ENCODE data around the gene SNRPE. TPM values are rescaled to one million over a fixed set of nuclear protein-coding genes. Genes with fewer than 3 reads are reported as not detected.

SNRPE gene
- polyA plus RNA-seq, 6 donors from 2014 or later = 222 to 296 (median 250) TPM

GRCh38 chr1:203899353-203899716 lies 37.9 kb downstream of the SNRPE start:
- Mint-ChIP-seq H3K4me1 (no peaks in the 10 kb centered on the region), H3K4me3 (no peak overlapping the region), H3K27me3 (peaks cover 0 to 4% (median 3%) of the 10 kb centered on the region in 3 donors), H3K36me3 (no peaks in the 10 kb centered on the region), H3K9me3 (peaks cover 0 to 18% (median 9%) of the 10 kb centered on the region in 7 donors), H3K27ac (no peak overlapping the region)
- ATAC-seq (ENCODE audit: low read depth in 2 of 2) (no peak), DNase-seq (no peak)

GRCh38 chr1:203899869-203900714 lies 38.7 kb downstream of the SNRPE start:
- H3K9me3 Mint-ChIP-seq = peaks cover 0 to 11% (median 5%) of the 10 kb centered on the region in 7 donors
- H3K4me1 Mint-ChIP-seq = no peaks in the 10 kb centered on the region
- DNase-seq (no peak), ATAC-seq (ENCODE audit: low read depth in 2 of 2) (no peak)
- H3K27ac Mint-ChIP-seq = no peak overlapping the region
- H3K27me3 Mint-ChIP-seq = peaks cover 0 to 4% (median 0%) of the 10 kb centered on the region in 3 donors
- H3K4me3 Mint-ChIP-seq = no peak overlapping the region
- no peaks in the 10 kb centered on the region for H3K36me3 Mint-ChIP-seq

- no peaks in the 10 kb centered on the region for H3K4me1 Mint-ChIP-seq
These were observed 40.2 kb downstream of the SNRPE start for GRCh38 chr1:203901581-203901980.

GRCh38 chr1:203905275-203905674 lies 43.9 kb downstream of the SNRPE start:
- Mint-ChIP-seq H3K9me3 (peaks cover 0 to 5% (median 0%) of the 10 kb centered on the region in 7 donors), H3K4me3 (no peak overlapping the region), H3K36me3 (no peaks in the 10 kb centered on the region), H3K27me3 (no peaks in the 10 kb centered on the region), H3K4me1 (no peaks in the 10 kb centered on the region), H3K27ac (no peak overlapping the region)
- ATAC-seq (ENCODE audit: low read depth in 2 of 2) = no peak
- DNase-seq = no peak

More at GRCh38 chr1:203901581-203901980, 40.2 kb downstream of the SNRPE start:
- ATAC-seq (ENCODE audit: low read depth in 2 of 2) = no peak
- Mint-ChIP-seq H3K4me3 (no peak overlapping the region), H3K36me3 (no peaks in the 10 kb centered on the region), H3K9me3 (peaks cover 0 to 5% (median 0%) of the 10 kb centered on the region in 7 donors), H3K27me3 (peaks cover 0 to 4% (median 0%) of the 10 kb centered on the region in 3 donors), H3K27ac (no peak overlapping the region)
- no peak for DNase-seq

GRCh38 chr1:203906932-203907331 lies 45.5 kb downstream of the SNRPE start:
- no peaks in the 10 kb centered on the region for H3K9me3 Mint-ChIP-seq
- DNase-seq = no peak
- ATAC-seq (ENCODE audit: low read depth in 2 of 2) = no peak
- peaks cover 0 to 3% (median 0%) of the 10 kb centered on the region in 3 donors for H3K27me3 Mint-ChIP-seq
- H3K4me1 Mint-ChIP-seq = no peaks in the 10 kb centered on the region
- no peaks in the 10 kb centered on the region for H3K36me3 Mint-ChIP-seq
- no peak overlapping the region for H3K4me3 Mint-ChIP-seq
- no peak overlapping the region for H3K27ac Mint-ChIP-seq

GRCh38 chr1:203907901-203908300 lies 46.5 kb downstream of the SNRPE start:
- peaks cover 0 to 4% (median 1%) of the 10 kb centered on the region in 3 donors for H3K27me3 Mint-ChIP-seq

GRCh38 chr1:203911806-203912205 lies 50.4 kb downstream of the SNRPE start:
- peaks cover 0 to 2% (median 0%) of the 10 kb centered on the region in 7 donors for H3K9me3 Mint-ChIP-seq
- ATAC-seq (ENCODE audit: low read depth in 2 of 2) = no peak
- no peak overlapping the region for H3K27ac Mint-ChIP-seq
- H3K4me1 Mint-ChIP-seq = no peaks in the 10 kb centered on the region
- no peaks in the 10 kb centered on the region for H3K36me3 Mint-ChIP-seq
- H3K4me3 Mint-ChIP-seq = no peak overlapping the region
- H3K27me3 Mint-ChIP-seq = peaks cover 6 to 20% (median 6%) of the 10 kb centered on the region in 3 donors
- no peak for DNase-seq

More at GRCh38 chr1:203907901-203908300, 46.5 kb downstream of the SNRPE start:
- DNase-seq = no peak
- Mint-ChIP-seq H3K4me1 (no peaks in the 10 kb centered on the region), H3K27ac (no peak overlapping the region), H3K9me3 (no peaks in the 10 kb centered on the region), H3K36me3 (no peaks in the 10 kb centered on the region), H3K4me3 (no peak overlapping the region)
- no peak for ATAC-seq (ENCODE audit: low read depth in 2 of 2)

GRCh38 chr1:203913073-203913521 lies 51.7 kb downstream of the SNRPE start:
- Mint-ChIP-seq H3K27me3 (peaks cover 6 to 20% (median 6%) of the 10 kb centered on the region in 3 donors), H3K4me1 (no peaks in the 10 kb centered on the region), H3K9me3 (peaks cover 0 to 2% (median 0%) of the 10 kb centered on the region in 7 donors), H3K4me3 (no peak overlapping the region), H3K36me3 (no peaks in the 10 kb centered on the region), H3K27ac (no peak overlapping the region)
- DNase-seq (no peak), ATAC-seq (ENCODE audit: low read depth in 2 of 2) (no peak)

- no peak overlapping the region for H3K4me3 Mint-ChIP-seq
- ATAC-seq (ENCODE audit: low read depth in 2 of 2) = no peak
- no peaks in the 10 kb centered on the region for H3K4me1 Mint-ChIP-seq
- no peak for DNase-seq
- H3K36me3 Mint-ChIP-seq = no peaks in the 10 kb centered on the region
- H3K27me3 Mint-ChIP-seq = peaks cover 6 to 20% (median 6%) of the 10 kb centered on the region in 3 donors
- peaks cover 0 to 2% (median 0%) of the 10 kb centered on the region in 7 donors for H3K9me3 Mint-ChIP-seq
- H3K27ac Mint-ChIP-seq = peak overlapping the region in 1 of 6 donors; percentile 21
These were observed 52.9 kb downstream of the SNRPE start for GRCh38 chr1:203914292-203914691.

GRCh38 chr1:203915811-203916210 lies 54.4 kb downstream of the SNRPE start:
- no peak overlapping the region for H3K27ac Mint-ChIP-seq
- ATAC-seq (ENCODE audit: low read depth in 2 of 2) (no peak), DNase-seq (no peak)
- H3K4me1 Mint-ChIP-seq = no peaks in the 10 kb centered on the region
- no peaks in the 10 kb centered on the region for H3K36me3 Mint-ChIP-seq
- peaks cover 0 to 2% (median 0%) of the 10 kb centered on the region in 7 donors for H3K9me3 Mint-ChIP-seq
- H3K27me3 Mint-ChIP-seq = peaks cover 6 to 20% (median 6%) of the 10 kb centered on the region in 3 donors
- H3K4me3 Mint-ChIP-seq = no peak overlapping the region

- Mint-ChIP-seq H3K4me3 (peak overlapping the region in 1 of 8 donors; percentile 33), H3K27me3 (peaks cover 6 to 19% (median 6%) of the 10 kb centered on the region in 3 donors), H3K9me3 (peaks cover 0 to 2% (median 0%) of the 10 kb centered on the region in 7 donors), H3K4me1 (no peaks in the 10 kb centered on the region), H3K36me3 (no peaks in the 10 kb centered on the region), H3K27ac (no peak overlapping the region)
- DNase-seq (no peak), ATAC-seq (ENCODE audit: low read depth in 2 of 2) (no peak)
These were observed 55.4 kb downstream of the SNRPE start for GRCh38 chr1:203916756-203917155.
